22Rv1 (cell line): Measurements from ENCODE around the gene PRR15.

ENCODE experiments used
- CTCF ChIP-seq: fragments of 450-650 bp; IDR thresholded peaks from 2 replicates; pipeline ENCODE4 v1.5.1; 2017; ENCODE audit warnings: mild to moderate bottlenecking
- ZFX ChIP-seq: fragments of 450-650 bp; IDR thresholded peaks from 2 replicates; pipeline ENCODE4 v1.6.1; 2017; ENCODE audit warnings: antibody characterized with exemption, borderline replicate concordance

- no peak for TF ChIP-seq ZFX
- TF ChIP-seq CTCF = no peak
Observed at GRCh38 chr7:29565982-29566746, 2.5 kb downstream of the PRR15 start.
